Measurements from ENCODE around the gene CIITA. TPM values are rescaled to one million over a fixed set of nuclear protein-coding genes. Genes with fewer than 3 reads are reported as not detected.

The CIITA gene
- total RNA-seq, 1 experiment from 2014 or later, result not detected

DNA sequence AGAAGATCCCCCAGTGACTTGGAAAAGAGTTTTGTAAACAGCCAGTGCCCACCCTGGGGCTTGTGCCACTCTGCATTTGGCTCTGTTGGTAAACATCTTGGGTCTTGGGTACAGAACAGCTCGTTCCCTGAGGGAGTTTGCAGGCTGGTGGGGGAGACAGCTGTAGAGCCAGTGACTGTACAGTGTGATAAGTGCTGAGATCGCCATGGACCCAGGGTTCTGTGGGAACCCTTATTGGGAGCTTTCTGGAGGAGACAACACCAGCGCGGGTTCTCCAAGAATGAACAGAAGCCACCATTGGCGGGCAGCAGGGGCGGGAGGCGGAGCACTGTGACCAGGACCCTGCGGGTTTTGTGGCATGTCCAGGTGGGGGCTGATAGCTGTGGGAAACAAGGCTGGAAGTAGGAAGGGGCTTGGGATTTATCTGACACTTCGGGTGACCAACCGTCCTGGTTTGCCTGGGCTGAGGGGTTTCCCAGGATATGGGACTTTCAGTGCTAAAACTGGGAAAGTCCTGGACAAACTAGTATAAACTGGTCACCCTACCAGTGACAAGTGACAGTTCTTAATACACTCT, 70.3 kb downstream of the CIITA start:
- Mint-ChIP-seq H3K27ac (ENCODE audit: low read depth, unreplicated experiment) (peak overlapping the region; percentile 69), H3K9me3 (ENCODE audit: unreplicated experiment) (no peaks in the 10 kb centered on the region), H3K36me3 (ENCODE audit: insufficient read depth, unreplicated experiment) (peaks cover 7% of the 10 kb centered on the region), H3K27me3 (ENCODE audit: insufficient read depth, unreplicated experiment) (no peaks in the 10 kb centered on the region), H3K4me3 (ENCODE audit: unreplicated experiment) (no peak overlapping the region), H3K4me1 (ENCODE audit: insufficient read depth, unreplicated experiment) (peaks cover 53% of the 10 kb centered on the region)
- CTCF ChIA-PET, result interaction anchor here (1.2 to 8.3 kb wide), 4 partner anchors 8 to 17 kb away, joined by 4 to 115 read pairs (median 10); no protein-coding TSS in a partner anchor
- BruUV-seq (replicated peaks), result no TSS peak
- intact Hi-C loops (cut with micrococcal nuclease), result no loop called here
- TF ChIP-seq, protein P1, sequence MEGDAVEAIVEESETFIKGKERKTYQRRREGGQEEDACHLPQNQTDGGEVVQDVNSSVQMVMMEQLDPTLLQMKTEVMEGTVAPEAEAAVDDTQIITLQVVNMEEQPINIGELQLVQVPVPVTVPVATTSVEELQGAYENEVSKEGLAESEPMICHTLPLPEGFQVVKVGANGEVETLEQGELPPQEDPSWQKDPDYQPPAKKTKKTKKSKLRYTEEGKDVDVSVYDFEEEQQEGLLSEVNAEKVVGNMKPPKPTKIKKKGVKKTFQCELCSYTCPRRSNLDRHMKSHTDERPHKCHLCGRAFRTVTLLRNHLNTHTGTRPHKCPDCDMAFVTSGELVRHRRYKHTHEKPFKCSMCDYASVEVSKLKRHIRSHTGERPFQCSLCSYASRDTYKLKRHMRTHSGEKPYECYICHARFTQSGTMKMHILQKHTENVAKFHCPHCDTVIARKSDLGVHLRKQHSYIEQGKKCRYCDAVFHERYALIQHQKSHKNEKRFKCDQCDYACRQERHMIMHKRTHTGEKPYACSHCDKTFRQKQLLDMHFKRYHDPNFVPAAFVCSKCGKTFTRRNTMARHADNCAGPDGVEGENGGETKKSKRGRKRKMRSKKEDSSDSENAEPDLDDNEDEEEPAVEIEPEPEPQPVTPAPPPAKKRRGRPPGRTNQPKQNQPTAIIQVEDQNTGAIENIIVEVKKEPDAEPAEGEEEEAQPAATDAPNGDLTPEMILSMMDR (IDR thresholded peaks at IDR 0.05; ENCODE audit: unreplicated experiment), result no peak
- POLR2A ChIA-PET, result interaction anchor here (0.7 to 1.5 kb wide), 2 partner anchors 9 to 23 kb away, joined by 3 to 4 read pairs; no protein-coding TSS in a partner anchor
- DNase-seq (ENCODE audit: unreplicated experiment), result no peak

DNA sequence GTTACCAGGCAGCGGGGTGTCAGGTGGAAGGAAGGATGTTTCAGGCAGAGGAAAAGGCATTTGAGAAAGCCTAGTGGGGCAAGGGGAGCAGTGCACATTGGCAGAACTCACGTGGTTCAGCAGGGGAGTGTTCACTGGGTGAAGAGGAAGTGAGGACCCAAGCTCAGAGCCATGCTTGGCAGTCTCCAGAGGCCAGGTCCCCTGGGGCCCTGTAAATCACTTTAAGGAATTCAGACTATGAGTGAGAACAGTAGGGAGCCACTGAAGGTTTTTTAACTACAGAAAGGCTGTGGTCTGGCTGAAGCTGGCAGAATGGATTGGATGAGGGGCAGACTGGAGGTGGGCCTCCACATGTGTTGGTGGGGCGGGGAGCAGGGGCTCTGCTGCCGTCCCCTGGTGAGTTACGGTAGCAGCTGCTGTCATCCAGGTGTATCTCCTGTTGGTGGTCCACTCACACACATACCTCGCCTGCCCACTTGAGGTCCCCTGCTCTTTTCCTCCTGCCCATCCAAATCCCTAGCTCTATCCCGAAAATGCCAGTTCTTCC, 72.5 kb downstream of the CIITA start:
- Mint-ChIP-seq H3K4me3 (ENCODE audit: unreplicated experiment) (no peak overlapping the region), H3K4me1 (ENCODE audit: insufficient read depth, unreplicated experiment) (peaks cover 45% of the 10 kb centered on the region), H3K27me3 (ENCODE audit: insufficient read depth, unreplicated experiment) (no peaks in the 10 kb centered on the region), H3K9me3 (ENCODE audit: unreplicated experiment) (no peaks in the 10 kb centered on the region), H3K36me3 (ENCODE audit: insufficient read depth, unreplicated experiment) (peaks cover 7% of the 10 kb centered on the region), H3K27ac (ENCODE audit: low read depth, unreplicated experiment) (peak overlapping the region; percentile 75)
- TF ChIP-seq, protein P1 (IDR thresholded peaks at IDR 0.05; ENCODE audit: unreplicated experiment), result no peak
- BruUV-seq (replicated peaks), result no TSS peak
- ChIA-PET POLR2A (interaction anchor here (0.7 to 1.7 kb wide), 3 partner anchors 12 to 18 kb away, joined by 4 to 5 read pairs (median 5); no protein-coding TSS in a partner anchor), CTCF (interaction anchor here (0.6 to 8.3 kb wide), 4 partner anchors 14 to 427 kb away, joined by 3 to 115 read pairs (median 10); partner anchors contain the start of gene SOCS1)
- intact Hi-C loops (cut with micrococcal nuclease), result no loop called here
- peak; percentile 65 for DNase-seq (ENCODE audit: unreplicated experiment)

DNA sequence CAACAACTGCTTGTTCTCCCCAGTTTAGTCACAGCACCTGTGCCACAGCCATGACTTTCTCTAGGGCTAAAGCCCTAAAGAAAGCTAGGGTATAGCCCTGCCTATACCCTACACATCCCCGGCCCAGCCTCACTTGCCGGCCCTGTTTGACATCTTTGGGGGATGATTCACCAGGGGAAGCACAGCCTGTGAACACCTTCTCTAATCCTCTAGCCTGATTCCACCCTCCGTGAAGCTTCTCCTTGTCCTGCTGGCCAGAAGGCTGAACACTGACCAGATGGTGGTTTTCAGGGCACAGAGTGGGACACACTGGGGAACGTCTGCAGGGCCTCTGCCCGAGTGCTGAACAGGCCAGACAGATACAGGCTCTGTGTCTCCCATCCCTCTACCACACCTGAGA, 73.4 kb downstream of the CIITA start:
- H3K36me3 Mint-ChIP-seq (ENCODE audit: insufficient read depth, unreplicated experiment), result peaks cover 7% of the 10 kb centered on the region
- peak; percentile 20 for DNase-seq (ENCODE audit: unreplicated experiment)
- POLR2A ChIA-PET, result interaction anchor here (1.7 kb wide), 1 partner anchor 14 kb away, joined by 5 read pairs; no protein-coding TSS in a partner anchor
- no peak overlapping the region for H3K4me3 Mint-ChIP-seq (ENCODE audit: unreplicated experiment)
- H3K9me3 Mint-ChIP-seq (ENCODE audit: unreplicated experiment), result no peaks in the 10 kb centered on the region
- no TSS peak for BruUV-seq (replicated peaks)
- H3K27me3 Mint-ChIP-seq (ENCODE audit: insufficient read depth, unreplicated experiment), result no peaks in the 10 kb centered on the region
- CTCF ChIA-PET, result interaction anchor here (0.6 to 8.3 kb wide), 6 partner anchors 13 to 446 kb away, joined by 3 to 115 read pairs (median 4); partner anchors contain the start of gene SOCS1
- TF ChIP-seq, protein P1 (IDR thresholded peaks at IDR 0.05; ENCODE audit: unreplicated experiment), result no peak
- peak overlapping the region; percentile 75 for H3K27ac Mint-ChIP-seq (ENCODE audit: low read depth, unreplicated experiment)
- intact Hi-C loops (cut with micrococcal nuclease), result no loop called here
- H3K4me1 Mint-ChIP-seq (ENCODE audit: insufficient read depth, unreplicated experiment), result peaks cover 40% of the 10 kb centered on the region

DNA sequence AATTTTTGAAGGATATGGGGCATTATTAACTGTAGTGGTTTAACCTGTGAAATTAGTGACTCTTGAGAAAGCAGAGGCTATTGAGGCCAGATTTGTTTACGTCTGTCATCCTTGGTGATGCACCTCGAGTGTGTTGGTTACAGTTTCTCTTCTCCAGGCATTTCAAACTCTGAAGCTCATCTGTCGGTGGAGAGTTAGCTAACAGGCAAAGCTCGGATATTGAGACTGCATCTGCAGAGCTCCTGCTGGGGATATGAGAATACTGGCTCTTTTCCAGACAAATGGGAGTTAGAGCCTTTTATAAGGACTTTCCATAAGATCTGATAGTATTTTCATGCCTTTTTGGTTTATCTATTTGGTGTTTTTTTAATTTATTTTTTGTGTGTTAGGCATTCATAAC, 74.0 kb downstream of the CIITA start:
- no peak for DNase-seq (ENCODE audit: unreplicated experiment)
- CTCF ChIA-PET, result interaction anchor here (1.0 to 8.3 kb wide), 3 partner anchors 13 to 304 kb away, joined by 4 to 115 read pairs (median 18); partner anchors contain the start of gene SOCS1
- Mint-ChIP-seq H3K27me3 (ENCODE audit: insufficient read depth, unreplicated experiment) (no peaks in the 10 kb centered on the region), H3K36me3 (ENCODE audit: insufficient read depth, unreplicated experiment) (peaks cover 7% of the 10 kb centered on the region), H3K4me3 (ENCODE audit: unreplicated experiment) (no peak overlapping the region), H3K9me3 (ENCODE audit: unreplicated experiment) (no peaks in the 10 kb centered on the region), H3K27ac (ENCODE audit: low read depth, unreplicated experiment) (peak overlapping the region; percentile 75), H3K4me1 (ENCODE audit: insufficient read depth, unreplicated experiment) (peaks cover 33% of the 10 kb centered on the region)
- TF ChIP-seq, protein P1 (IDR thresholded peaks at IDR 0.05; ENCODE audit: unreplicated experiment), result no peak
- POLR2A ChIA-PET, result interaction anchor here (1.7 kb wide), 1 partner anchor 13 kb away, joined by 5 read pairs; no protein-coding TSS in a partner anchor
- no TSS peak for BruUV-seq (replicated peaks)
- intact Hi-C loops (cut with micrococcal nuclease), result no loop called here
